Mesenchymal stem cell (in vitro differentiated cells and primary cell): ENCODE measurements around the gene CLCNKA.
A peak's percentile ranks its signal among the peaks of the same experiment; 100 is the strongest.

Experiments
- DNase-seq: peaks from one replicate; pipeline ENCODE4 v3.0.0-alpha.2; 2013
- H2AFZ ChIP-seq: one replicate; pipeline ENCODE4 v1.6.1; 2013; ENCODE audit warnings: low read depth, mild to moderate bottlenecking, control low read depth, inconsistent platforms, low read length, moderate library complexity
- H2AK5ac ChIP-seq: 2 replicates; pipeline ENCODE4 v1.6.1; 2013; ENCODE audit warnings: low read length, moderate library complexity, mild to moderate bottlenecking, inconsistent platforms; ENCODE audit not compliant: severe bottlenecking
- H2BK120ac ChIP-seq: one replicate; pipeline ENCODE4 v1.6.1; 2013; ENCODE audit warnings: low read depth, mild to moderate bottlenecking, inconsistent platforms, low read length, moderate library complexity
- H2BK12ac ChIP-seq, 2 experiments: one replicate each; pipeline ENCODE4 v1.6.1; 2013; ENCODE audit warnings: inconsistent platforms in 2 of 2, low read length in 2 of 2, mild to moderate bottlenecking in 2 of 2, moderate library complexity in 2 of 2, control low read depth in 1 of 2
- H2BK15ac ChIP-seq: one replicate; pipeline ENCODE4 v1.6.1; 2013; ENCODE audit warnings: mild to moderate bottlenecking, low read depth, inconsistent platforms; ENCODE audit not compliant: poor library complexity, severe bottlenecking
- H2BK5ac ChIP-seq: 2 replicates; pipeline ENCODE4 v1.6.1; 2013; ENCODE audit warnings: low read depth, mild to moderate bottlenecking, low read length, control low read depth, inconsistent platforms; ENCODE audit not compliant: poor library complexity, severe bottlenecking
- H3K14ac ChIP-seq, 2 experiments: one replicate each; pipeline ENCODE4 v1.6.1; 2013; ENCODE audit warnings: inconsistent platforms in 2 of 2, low read length in 2 of 2, control low read depth in 1 of 2, mild to moderate bottlenecking in 1 of 2, moderate library complexity in 1 of 2
- H3K18ac ChIP-seq, 2 experiments: one replicate each; pipeline ENCODE4 v1.6.1; 2013; ENCODE audit warnings: inconsistent platforms in 2 of 2, low read length in 2 of 2, control low read depth in 1 of 2, low read depth in 1 of 2, mild to moderate bottlenecking in 1 of 2
- H3K23ac ChIP-seq, 2 experiments: one replicate each; pipeline ENCODE4 v1.6.1; 2013; ENCODE audit warnings: inconsistent platforms in 2 of 2, low read length in 2 of 2, mild to moderate bottlenecking in 2 of 2, moderate library complexity in 2 of 2, control low read depth in 1 of 2
- H3K27ac ChIP-seq: 2 replicates; pipeline ENCODE4 v1.5.1; 2013; ENCODE audit warnings: mild to moderate bottlenecking, moderate library complexity, low read length, control low read depth, inconsistent platforms; ENCODE audit not compliant: poor library complexity, severe bottlenecking
- H3K27me3 ChIP-seq, 2 experiments: 2 replicates each; pipeline versions ENCODE4 v1.6.1 to v1.7.0; 2013; ENCODE audit warnings: low read length in 2 of 2, mild to moderate bottlenecking in 2 of 2, moderate library complexity in 2 of 2, control low read depth in 1 of 2, inconsistent platforms in 1 of 2; ENCODE audit not compliant: control insufficient read depth in 1 of 2, insufficient read depth in 1 of 2
- H3K36me3 ChIP-seq, 2 experiments: 2 replicates each; pipeline versions ENCODE4 v1.6.1 to v1.7.0; 2013; ENCODE audit warnings: low read length in 2 of 2, control low read depth in 1 of 2, inconsistent platforms in 1 of 2, low read depth in 1 of 2, mild to moderate bottlenecking in 1 of 2; ENCODE audit not compliant: insufficient read depth in 2 of 2, control insufficient read depth in 1 of 2
- H3K4ac ChIP-seq, 2 experiments: one replicate each; pipeline ENCODE4 v1.6.1; 2013; ENCODE audit warnings: inconsistent platforms in 2 of 2, low read length in 2 of 2, mild to moderate bottlenecking in 2 of 2, moderate library complexity in 2 of 2, control low read depth in 1 of 2, low read depth in 1 of 2
- H3K4me1 ChIP-seq: 2 replicates; pipeline ENCODE4 v1.6.1; 2013; ENCODE audit warnings: low read depth, low read length, control low read depth; ENCODE audit not compliant: control insufficient read depth, insufficient read depth
- H3K4me2 ChIP-seq: 2 replicates; pipeline ENCODE4 v1.6.1; 2013; ENCODE audit warnings: low read length, mild to moderate bottlenecking, inconsistent platforms; ENCODE audit not compliant: poor library complexity, severe bottlenecking
- H3K4me3 ChIP-seq, 2 experiments: 2 replicates each; pipeline versions ENCODE4 v1.5.1 to v1.7.0; 2013; ENCODE audit warnings: low read length in 2 of 2, mild to moderate bottlenecking in 2 of 2, control low read depth in 1 of 2, low read depth in 1 of 2; ENCODE audit not compliant: insufficient read depth in 1 of 2
- H3K79me1 ChIP-seq: replicated peaks from 2 replicates; pipeline ENCODE4 v1.6.1; 2013; ENCODE audit warnings: mild to moderate bottlenecking, control low read depth, low read length, inconsistent platforms; ENCODE audit not compliant: poor library complexity, severe bottlenecking
- H3K9ac ChIP-seq: 2 replicates; pipeline ENCODE4 v1.7.0; 2013; ENCODE audit warnings: mild to moderate bottlenecking, low read length, moderate library complexity
- H3K9me3 ChIP-seq: 2 replicates; pipeline ENCODE4 v1.7.0; 2013; ENCODE audit warnings: mild to moderate bottlenecking, low read length; ENCODE audit not compliant: control insufficient read depth
- H4K8ac ChIP-seq: one replicate; pipeline ENCODE4 v1.6.1; 2013; ENCODE audit warnings: inconsistent platforms, mild to moderate bottlenecking, low read length, moderate library complexity
- H4K91ac ChIP-seq: one replicate; pipeline ENCODE4 v1.6.1; 2013; ENCODE audit warnings: mild to moderate bottlenecking, low read length, inconsistent platforms
- WGBS: methylation state at CpG from one replicate; pipeline ENCODE4 v1.1.7; 2013; ENCODE audit warnings: mixed read lengths; 5-methylcytosine and 5-hydroxymethylcytosine counted together

Gene CLCNKA

DNA sequence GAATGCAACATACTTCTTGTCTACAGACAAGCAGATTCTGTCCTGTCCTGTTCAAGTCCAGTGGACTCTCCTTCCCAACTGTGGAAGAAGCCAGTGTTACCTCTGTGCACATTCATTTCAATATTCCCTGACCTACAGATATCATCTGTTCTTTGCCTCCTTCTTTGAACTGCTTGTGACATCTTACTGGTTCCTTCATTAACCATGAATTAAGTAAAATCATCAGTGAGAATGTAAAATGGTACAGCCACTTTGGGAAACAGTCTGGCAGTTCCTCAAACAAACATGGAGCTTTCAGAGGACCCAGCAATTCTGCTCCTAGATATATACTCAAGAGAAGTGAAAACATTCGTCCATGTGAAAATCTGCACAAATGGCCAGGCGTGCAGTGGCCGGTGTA is 11.0 kb upstream of the CLCNKA start:
- Histone ChIP-seq H3K9me3 (no peaks in the 10 kb centered on the region), H3K14ac (no peak overlapping the region), H2AK5ac (no peak overlapping the region), H3K4me3 (no peak overlapping the region), H3K9ac (no peak overlapping the region), H3K4me1 (peaks cover 12% of the 10 kb centered on the region), H3K27me3 (no peaks in the 10 kb centered on the region), H2BK5ac (no peak overlapping the region), H2BK12ac (no peak overlapping the region), H3K23ac (no peak overlapping the region), H4K8ac (no peak overlapping the region), H4K91ac (no peak overlapping the region), H2AFZ (no peak overlapping the region), H3K4me2 (no peak overlapping the region), H2BK15ac (no peak overlapping the region), H3K4ac (no peak overlapping the region), H3K36me3 (no peaks in the 10 kb centered on the region), H2BK120ac (no peak overlapping the region), H3K18ac (no peak overlapping the region), H3K27ac (no peak overlapping the region), H3K79me1 (no peaks in the 10 kb centered on the region)
- 84% methylated on average over 3 of the region's 3 CpGs for WGBS
- no peak for DNase-seq

DNA sequence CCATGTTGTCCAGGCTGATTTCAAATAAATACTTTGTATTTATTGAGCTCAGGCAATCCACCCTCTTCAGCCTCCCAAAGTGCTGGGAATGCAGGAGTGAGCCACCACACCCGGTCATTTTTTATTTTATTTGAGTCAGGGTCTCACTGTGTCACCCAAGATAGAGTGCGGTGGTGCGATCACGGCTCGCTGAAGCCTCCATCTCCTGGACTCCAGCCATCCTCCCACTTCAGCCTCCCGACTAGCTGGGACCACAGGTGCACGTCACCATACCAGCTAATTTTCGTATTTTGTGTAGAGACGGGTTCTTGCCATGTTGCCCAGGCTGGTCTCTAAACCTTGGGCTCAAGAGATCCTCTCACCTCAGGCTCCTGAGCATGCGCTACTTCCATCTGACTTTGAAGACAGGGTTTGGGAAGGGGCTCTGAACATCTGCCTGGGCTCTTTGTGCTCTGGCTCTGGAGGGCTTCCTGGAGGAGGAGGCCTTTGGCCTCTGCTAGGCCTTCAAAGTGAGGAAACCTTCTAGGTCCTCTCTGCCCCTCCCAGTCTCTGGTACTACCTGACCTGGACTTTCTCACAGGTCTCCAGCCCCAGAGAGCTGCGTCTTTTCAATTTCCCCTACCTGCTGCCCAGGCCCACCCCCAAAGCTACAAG is 9.8 kb upstream of the CLCNKA start:
- Histone ChIP-seq H2BK12ac (peak overlapping the region; percentile 29 to 75), H3K9ac (peak overlapping the region; percentile 69), H2BK15ac (peak overlapping the region; percentile 31), H4K8ac (peak overlapping the region; percentile 35), H3K18ac (peak overlapping the region; percentile 25 to 81), H4K91ac (no peak overlapping the region), H3K27me3 (no peaks in the 10 kb centered on the region), H3K4me1 (peaks cover 15% of the 10 kb centered on the region), H3K4me3 (no peak overlapping the region), H3K4me2 (peak overlapping the region; percentile 82), H2BK5ac (no peak overlapping the region), H3K27ac (no peak overlapping the region), H2AK5ac (peak overlapping the region; percentile 49), H3K9me3 (no peaks in the 10 kb centered on the region), H3K4ac (peak overlapping the region in 1 of 2 experiments; percentile 37), H3K79me1 (no peaks in the 10 kb centered on the region), H3K14ac (peak overlapping the region in 1 of 2 experiments; percentile 13), H3K36me3 (no peaks in the 10 kb centered on the region), H3K23ac (no peak overlapping the region), H2BK120ac (no peak overlapping the region), H2AFZ (no peak overlapping the region)
- DNase-seq, result no peak
- 94% methylated on average over 11 of the region's 11 CpGs for WGBS

DNA sequence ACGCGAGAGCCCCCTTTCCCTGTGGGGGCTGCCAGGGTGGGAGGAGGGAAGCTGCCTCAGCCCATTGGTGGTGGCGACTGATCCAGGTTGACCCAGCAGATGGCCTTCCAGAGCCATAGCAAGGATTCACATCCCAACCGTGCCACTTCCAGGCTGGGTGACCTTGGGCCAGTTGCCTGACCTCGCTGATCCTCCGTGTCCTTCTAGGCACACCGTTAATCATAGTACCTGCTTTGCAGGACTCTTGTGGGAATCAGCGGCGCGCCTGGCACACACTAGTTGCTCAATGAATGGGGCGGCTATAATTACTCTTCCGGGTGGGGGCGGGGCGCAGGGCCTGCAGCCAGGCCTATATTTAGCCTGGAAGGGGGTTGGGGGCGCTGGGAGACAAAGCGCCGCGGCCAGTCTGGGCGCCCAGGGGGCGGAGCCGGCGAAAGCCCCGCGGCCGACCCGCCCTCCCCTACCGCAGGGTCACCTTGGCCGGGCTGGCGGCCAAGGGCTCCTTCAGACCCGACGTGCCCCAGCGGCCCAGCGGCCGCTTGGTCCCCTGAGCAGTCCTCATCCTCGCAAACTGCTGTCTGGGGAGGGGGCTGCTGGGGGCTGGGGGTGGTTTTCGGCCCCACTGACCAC is 9.1 kb upstream of the CLCNKA start:
- Histone ChIP-seq H3K9me3 (no peaks in the 10 kb centered on the region), H3K4me3 (peak overlapping the region in 1 of 2 experiments; percentile 44)

DNA sequence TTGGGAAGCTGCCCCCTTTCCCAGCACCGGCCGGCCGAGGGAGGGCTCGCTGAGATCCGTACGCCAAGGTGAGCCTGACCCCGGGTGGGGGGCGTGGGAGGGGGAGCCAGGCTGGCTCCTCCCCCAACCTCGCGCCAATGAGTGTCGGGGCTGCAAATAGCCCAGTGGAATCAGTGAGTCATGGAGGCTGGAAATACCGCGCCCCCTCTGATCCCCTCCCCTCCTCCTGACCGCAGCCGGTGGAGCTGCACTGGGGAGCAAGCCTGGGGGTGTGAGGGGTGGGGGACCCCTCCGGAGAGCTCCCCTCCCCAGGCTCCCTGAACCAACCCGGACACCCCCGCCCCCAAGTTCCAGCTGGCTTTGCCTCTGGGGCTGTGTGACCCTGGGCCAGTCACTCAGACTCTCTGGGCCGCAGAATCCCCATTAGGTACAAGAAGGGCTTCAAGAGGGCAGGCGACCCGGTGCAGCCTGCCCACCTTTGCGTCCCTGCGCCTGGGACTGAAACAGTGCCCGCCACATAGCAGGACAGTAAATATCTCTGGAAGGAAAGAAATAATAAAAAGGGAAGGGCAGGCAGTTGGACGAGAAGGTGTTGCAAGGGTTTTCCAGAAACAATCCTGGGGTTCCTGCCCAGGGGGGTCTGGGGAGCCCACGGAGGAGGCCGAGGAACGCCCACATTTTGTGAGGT is 8.5 kb upstream of the CLCNKA start:
- no peaks in the 10 kb centered on the region for H3K27me3 ChIP-seq
- peaks cover 28% of the 10 kb centered on the region for H3K4me1 ChIP-seq
- H3K9ac ChIP-seq, result peak overlapping the region; percentile 69
- H3K23ac ChIP-seq, result no peak overlapping the region
- H3K4me3 ChIP-seq, result peak overlapping the region in 1 of 2 experiments; percentile 44
- H3K36me3 ChIP-seq, result no peaks in the 10 kb centered on the region
- no peak overlapping the region for H3K14ac ChIP-seq
- DNase-seq, result peak; percentile 90
- H3K9me3 ChIP-seq, result no peaks in the 10 kb centered on the region
- WGBS, result 33% methylated on average over 19 of the region's 28 CpGs
- H2BK5ac ChIP-seq, result no peak overlapping the region
- H4K91ac ChIP-seq, result peak overlapping the region; percentile 89
- H2BK15ac ChIP-seq, result peak overlapping the region; percentile 87
- H3K79me1 ChIP-seq, result no peaks in the 10 kb centered on the region
- H2BK120ac ChIP-seq, result peak overlapping the region; percentile 97
- H2AFZ ChIP-seq, result no peak overlapping the region
- H4K8ac ChIP-seq, result peak overlapping the region; percentile 85
- H3K27ac ChIP-seq, result no peak overlapping the region
- peak overlapping the region; percentile 82 for H3K4me2 ChIP-seq
- H3K18ac ChIP-seq, result peak overlapping the region; percentile 71 to 89
- peak overlapping the region in 1 of 2 experiments; percentile 64 for H3K4ac ChIP-seq
- peak overlapping the region; percentile 40 for H2AK5ac ChIP-seq
- peak overlapping the region; percentile 34 to 45 for H2BK12ac ChIP-seq

More for the DNA sequence above, 9.1 kb upstream of the CLCNKA start:
- H3K79me1 ChIP-seq, result no peaks in the 10 kb centered on the region
- H2BK120ac ChIP-seq, result peak overlapping the region; percentile 97
- H2BK12ac ChIP-seq, result peak overlapping the region; percentile 29 to 75
- H3K4me2 ChIP-seq, result peak overlapping the region; percentile 82
- H3K36me3 ChIP-seq, result no peaks in the 10 kb centered on the region
- H3K18ac ChIP-seq, result peak overlapping the region; percentile 81 to 89
- 6% methylated on average over 32 of the region's 36 CpGs for WGBS
- H4K91ac ChIP-seq, result peak overlapping the region; percentile 89
- no peak overlapping the region for H2AK5ac ChIP-seq
- H2AFZ ChIP-seq, result no peak overlapping the region
- H2BK15ac ChIP-seq, result peak overlapping the region; percentile 87
- no peak overlapping the region for H2BK5ac ChIP-seq
- H4K8ac ChIP-seq, result peak overlapping the region; percentile 85
- H3K27me3 ChIP-seq, result no peaks in the 10 kb centered on the region
- H3K4me1 ChIP-seq, result peaks cover 22% of the 10 kb centered on the region
- H3K14ac ChIP-seq, result peak overlapping the region in 1 of 2 experiments; percentile 13
- DNase-seq, result peak; percentile 94
- H3K23ac ChIP-seq, result no peak overlapping the region
- H3K27ac ChIP-seq, result no peak overlapping the region
- H3K4ac ChIP-seq, result peak overlapping the region in 1 of 2 experiments; percentile 64
- peak overlapping the region; percentile 69 for H3K9ac ChIP-seq
